ENCODE results near the gene NELFE.

DNA sequence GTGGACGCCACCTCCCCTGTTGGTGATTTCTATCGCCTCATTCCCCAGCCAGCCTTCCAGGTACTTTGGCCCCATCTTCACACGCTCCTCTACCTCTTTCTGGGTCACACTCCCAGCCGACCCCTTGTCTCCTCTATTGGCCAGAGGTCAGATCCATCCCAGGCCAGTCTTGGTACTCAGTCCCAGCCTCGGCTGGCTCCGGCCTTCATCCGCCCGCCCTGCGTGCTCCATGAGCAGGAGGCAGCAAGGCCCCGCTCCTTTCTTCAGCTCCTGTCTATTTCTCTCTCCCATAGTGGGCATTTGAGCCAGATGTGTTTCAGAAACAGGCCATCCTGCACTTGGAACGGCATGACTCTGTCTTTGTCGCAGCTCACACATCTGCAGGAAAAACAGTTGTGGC is 2.8 kb upstream of the NELFE start:
- TF ChIP-seq, protein P1, sequence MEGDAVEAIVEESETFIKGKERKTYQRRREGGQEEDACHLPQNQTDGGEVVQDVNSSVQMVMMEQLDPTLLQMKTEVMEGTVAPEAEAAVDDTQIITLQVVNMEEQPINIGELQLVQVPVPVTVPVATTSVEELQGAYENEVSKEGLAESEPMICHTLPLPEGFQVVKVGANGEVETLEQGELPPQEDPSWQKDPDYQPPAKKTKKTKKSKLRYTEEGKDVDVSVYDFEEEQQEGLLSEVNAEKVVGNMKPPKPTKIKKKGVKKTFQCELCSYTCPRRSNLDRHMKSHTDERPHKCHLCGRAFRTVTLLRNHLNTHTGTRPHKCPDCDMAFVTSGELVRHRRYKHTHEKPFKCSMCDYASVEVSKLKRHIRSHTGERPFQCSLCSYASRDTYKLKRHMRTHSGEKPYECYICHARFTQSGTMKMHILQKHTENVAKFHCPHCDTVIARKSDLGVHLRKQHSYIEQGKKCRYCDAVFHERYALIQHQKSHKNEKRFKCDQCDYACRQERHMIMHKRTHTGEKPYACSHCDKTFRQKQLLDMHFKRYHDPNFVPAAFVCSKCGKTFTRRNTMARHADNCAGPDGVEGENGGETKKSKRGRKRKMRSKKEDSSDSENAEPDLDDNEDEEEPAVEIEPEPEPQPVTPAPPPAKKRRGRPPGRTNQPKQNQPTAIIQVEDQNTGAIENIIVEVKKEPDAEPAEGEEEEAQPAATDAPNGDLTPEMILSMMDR (IDR thresholded peaks at IDR 0.05; ENCODE audit: low read length) = no peak
- TF ChIP-seq EZH2 (optimal IDR thresholded peaks at IDR 0.05; ENCODE audit: low read depth, low read length) = no peak

Measured in MM.1S (cell line).